H1 (cell line): Measurements from ENCODE around the gene EEF2K. TPM values are rescaled to one million over a fixed set of nuclear protein-coding genes. Genes with fewer than 3 reads are reported as not detected.

Experiments
- CTCF ChIA-PET: fragments of 300-600 bp; sonication (Branson Sonifier 250); formaldehyde crosslinking; loops from one replicate; lab custom pipeline; 2021; ENCODE audit not compliant: partially characterized antibody; lab: Charles Lee
- POLR2A ChIA-PET: fragments of 300-600 bp; sonication (Branson Sonifier 250); formaldehyde crosslinking; loops from one replicate; lab custom pipeline; 2021; ENCODE audit warnings: inconsistent platforms; ENCODE audit not compliant: partially characterized antibody; lab: Charles Lee
- DNase-seq, 2 experiments: peaks; one replicate each; pipeline versions ENCODE4 v3.0.0 to v3.0.0-alpha.2; 2010 to 2022; ENCODE audit warnings: low spot score in 2 of 2, low read depth in 1 of 2, mixed read lengths in 1 of 2
- FAIRE-seq: peaks from 2 replicates; lab custom pipeline; 2011; peaks lifted over from hg19 to GRCh38; lab: Jason Lieb, UNC
- H2AFZ ChIP-seq: 2 replicates; pipeline ENCODE4 v1.8.1; 2012; ENCODE audit warnings: low read length, inconsistent platforms
- H2AK5ac ChIP-seq: 2 replicates; pipeline ENCODE4 v1.6.1; 2013; ENCODE audit warnings: low read depth, low read length
- H2BK120ac ChIP-seq: replicated peaks from 2 replicates; pipeline ENCODE3; 2013; ENCODE audit warnings: low read depth, low read length, inconsistent platforms
- H2BK12ac ChIP-seq: 2 replicates; pipeline ENCODE4 v1.6.1; 2013; ENCODE audit warnings: low read depth, low read length
- H2BK15ac ChIP-seq: 2 replicates; pipeline ENCODE4 v1.6.1; 2013; ENCODE audit warnings: low read length
- H2BK20ac ChIP-seq: 2 replicates; pipeline ENCODE4 v1.6.1; 2013; ENCODE audit warnings: low read length
- H2BK5ac ChIP-seq: 2 replicates; pipeline ENCODE4 v1.6.1; 2013; ENCODE audit warnings: low read depth, low read length
- H3K14ac ChIP-seq: 2 replicates; pipeline ENCODE4 v1.6.1; 2013; ENCODE audit warnings: inconsistent platforms; ENCODE audit not compliant: insufficient read length
- H3K18ac ChIP-seq: 2 replicates; pipeline ENCODE4 v1.6.1; 2013; ENCODE audit warnings: low read length; ENCODE audit errors: extremely low read depth
- H3K23ac ChIP-seq: 2 replicates; pipeline ENCODE4 v1.6.1; 2013; ENCODE audit warnings: inconsistent platforms; ENCODE audit not compliant: insufficient read length
- H3K23me2 ChIP-seq: 2 replicates; pipeline ENCODE4 v1.6.1; 2013; ENCODE audit warnings: low read depth, low read length
- H3K27ac ChIP-seq: 2 replicates; pipeline ENCODE4 v1.6.1; 2011; ENCODE audit warnings: low read depth, low read length, inconsistent platforms
- H3K27me3 ChIP-seq, 4 experiments: replicated peaks in 1 of 4; 1 replicate in 1 of 4; 2 replicates in 3 of 4; pipeline versions ENCODE4 v1.6.1 to v1.8.1; 2011 to 2013; ENCODE audit warnings: low read length in 3 of 4, mild to moderate bottlenecking in 3 of 4, inconsistent platforms in 2 of 4, mixed read lengths in 2 of 4, moderate library complexity in 1 of 4; ENCODE audit not compliant: control insufficient read depth in 3 of 4, insufficient read depth in 3 of 4; ENCODE audit errors: extremely low read depth in 1 of 4
- H3K36me3 ChIP-seq, 4 experiments: 2 replicates each; pipeline versions ENCODE4 v1.6.1 to v1.8.1; 2011 to 2013; ENCODE audit warnings: mild to moderate bottlenecking in 4 of 4, low read length in 3 of 4, moderate library complexity in 2 of 4, control low read depth in 1 of 4, inconsistent platforms in 1 of 4; ENCODE audit not compliant: insufficient read depth in 4 of 4, control insufficient read depth in 2 of 4
- H3K4ac ChIP-seq: replicated peaks from 2 replicates; pipeline ENCODE3; 2013; ENCODE audit warnings: low read length, low read depth, mixed read lengths, inconsistent platforms; ENCODE audit not compliant: insufficient read length
- H3K4me1 ChIP-seq, 4 experiments: replicated peaks in 1 of 4; 1 replicate in 1 of 4; 2 replicates in 3 of 4; pipeline versions ENCODE4 v1.6.1 to v1.8.1; 2011 to 2013; ENCODE audit warnings: low read length in 3 of 4, inconsistent platforms in 2 of 4, mixed read lengths in 1 of 4; ENCODE audit not compliant: insufficient read depth in 4 of 4, control insufficient read depth in 3 of 4
- H3K4me2 ChIP-seq, 2 experiments: 2 replicates each; pipeline versions ENCODE4 v1.6.1 to v1.8.1; 2011 to 2013; ENCODE audit warnings: low read depth in 2 of 2, low read length in 2 of 2, control low read depth in 1 of 2, inconsistent platforms in 1 of 2, mild to moderate bottlenecking in 1 of 2; ENCODE audit not compliant: insufficient read depth in 1 of 2
- H3K4me3 ChIP-seq, 4 experiments: fragments of 200-600, 300-600 bp in 1 of 4; sonication (generic), shearing (Covaris generic), sonication (Bioruptor Twin) in 1 of 4; 2 replicates each; pipeline versions ENCODE4 v1.5.1 to v1.8.1; 2011 to 2016; ENCODE audit warnings: low read length in 4 of 4, low read depth in 3 of 4, control low read depth in 2 of 4, inconsistent platforms in 2 of 4, mild to moderate bottlenecking in 2 of 4, mixed read lengths in 1 of 4, moderate library complexity in 1 of 4; ENCODE audit not compliant: insufficient read depth in 2 of 4; ENCODE audit errors: extremely low read depth in 1 of 4
- H3K56ac ChIP-seq: replicated peaks from 2 replicates; pipeline ENCODE3; 2013; ENCODE audit warnings: low read depth, mild to moderate bottlenecking, mixed read lengths, low read length, inconsistent platforms; ENCODE audit not compliant: insufficient read length
- H3K79me1 ChIP-seq: 2 replicates; pipeline ENCODE4 v1.6.1; 2013; ENCODE audit warnings: low read depth, low read length, control low read depth
- H3K79me2 ChIP-seq, 2 experiments: 2 replicates each; pipeline versions ENCODE4 v1.6.1 to v1.8.1; 2012 to 2013; ENCODE audit warnings: low read length in 2 of 2, mild to moderate bottlenecking in 2 of 2, inconsistent platforms in 1 of 2; ENCODE audit not compliant: insufficient read depth in 2 of 2, control insufficient read depth in 1 of 2
- H3K9ac ChIP-seq, 4 experiments: replicated peaks in 1 of 4; 1 replicate in 1 of 4; 2 replicates in 3 of 4; pipeline versions ENCODE4 v1.6.1 to v1.8.1; 2011 to 2013; ENCODE audit warnings: low read depth in 3 of 4, low read length in 3 of 4, control low read depth in 2 of 4, mild to moderate bottlenecking in 2 of 4, moderate library complexity in 2 of 4, inconsistent platforms in 1 of 4; ENCODE audit errors: extremely low read depth in 1 of 4
- H3K9me3 ChIP-seq, 2 experiments: 2 replicates each; pipeline versions ENCODE4 v1.6.1 to v1.8.1; 2012 to 2013; ENCODE audit warnings: mild to moderate bottlenecking in 2 of 2, moderate library complexity in 2 of 2, control low read depth in 1 of 2, inconsistent platforms in 1 of 2, low read depth in 1 of 2, low read length in 1 of 2, mixed read lengths in 1 of 2; ENCODE audit not compliant: insufficient read depth in 2 of 2
- H4K20me1 ChIP-seq, 2 experiments: replicated peaks in 1 of 2; 2 replicates each; pipeline versions ENCODE3 to v1.8.1; 2011 to 2013; ENCODE audit warnings: inconsistent platforms in 2 of 2, low read length in 2 of 2, mild to moderate bottlenecking in 1 of 2; ENCODE audit not compliant: insufficient read depth in 2 of 2, control insufficient read depth in 1 of 2
- H4K5ac ChIP-seq: 2 replicates; pipeline ENCODE4 v1.6.1; 2013; ENCODE audit warnings: low read length, low read depth, mixed read lengths, inconsistent platforms; ENCODE audit not compliant: insufficient read length
- H4K8ac ChIP-seq: 2 replicates; pipeline ENCODE4 v1.8.0; 2013; ENCODE audit warnings: mild to moderate bottlenecking, moderate library complexity, low read length, inconsistent platforms; ENCODE audit not compliant: insufficient read depth; ENCODE audit errors: extremely low read depth
- H4K91ac ChIP-seq: replicated peaks from 2 replicates; pipeline ENCODE3; 2013; ENCODE audit warnings: low read length, mixed read lengths, inconsistent platforms; ENCODE audit not compliant: insufficient read length
- POLR2A ChIP-seq, 2 experiments: IDR thresholded peaks; 1 replicate in 1 of 2; 2 replicates in 1 of 2; pipeline ENCODE4 v1.6.1; 2011; ENCODE audit warnings: low read depth in 2 of 2, low read length in 2 of 2, mild to moderate bottlenecking in 2 of 2; ENCODE audit errors: control extremely low read depth in 1 of 2
- TEAD4 ChIP-seq: IDR thresholded peaks from 2 replicates; pipeline ENCODE4 v1.6.1; 2012; ENCODE audit warnings: low read depth, low read length, inconsistent platforms, mixed read lengths
- WGBS, 2 experiments: shearing (Covaris generic) in 1 of 2; methylation state at CpG; one replicate each; pipeline versions ENCODE4 v1.1.6 to v1.1.7; 2013 to 2015; ENCODE audit warnings: low lambda C conversion rate in 2 of 2, mixed read lengths in 2 of 2, inconsistent platforms in 1 of 2, low coverage in 1 of 2, missing lambda C conversion rate in 1 of 2; ENCODE audit not compliant: insufficient replicate concordance in 2 of 2, insufficient coverage in 1 of 2, insufficient read length in 1 of 2; ENCODE audit errors: extremely low coverage in 1 of 2, missing lambda C conversion rate in 1 of 2; 5-methylcytosine and 5-hydroxymethylcytosine counted together
- polyA plus RNA-seq, 7 experiments: library from polyadenylated mRNA; depleted of rRNA in 3 of 7; stranded (reverse) in 5 of 7; unstranded in 2 of 7; fragments of >200 nt in 5 of 7; fragments of 200-250 nt in 2 of 7; gene quantifications; 1 replicate in 5 of 7; 2 replicates in 1 of 7; 4 replicates in 1 of 7; pipeline versions ENCODE4 v1.2.1 to v1.2.3, GENCODE V29; 2011 to 2013; ENCODE audit warnings: missing spikeins in 2 of 7, mixed read lengths in 2 of 7
- total RNA-seq: library from RNA; stranded (reverse); fragmentation: NEBNext Ultra II Directional; extraction: Animal tissue kit (Norgen Biotek cat#: 25700); gene quantifications from 2 replicates; pipeline ENCODE4 v1.2.1, GENCODE V29; 2021

Gene EEF2K
- total and polyA plus RNA-seq, 2 of the 8 experiments (the other 6 are each of a cell fraction or from before 2014, with no cell fraction given): 14.9 to 30.2 TPM

DNA sequence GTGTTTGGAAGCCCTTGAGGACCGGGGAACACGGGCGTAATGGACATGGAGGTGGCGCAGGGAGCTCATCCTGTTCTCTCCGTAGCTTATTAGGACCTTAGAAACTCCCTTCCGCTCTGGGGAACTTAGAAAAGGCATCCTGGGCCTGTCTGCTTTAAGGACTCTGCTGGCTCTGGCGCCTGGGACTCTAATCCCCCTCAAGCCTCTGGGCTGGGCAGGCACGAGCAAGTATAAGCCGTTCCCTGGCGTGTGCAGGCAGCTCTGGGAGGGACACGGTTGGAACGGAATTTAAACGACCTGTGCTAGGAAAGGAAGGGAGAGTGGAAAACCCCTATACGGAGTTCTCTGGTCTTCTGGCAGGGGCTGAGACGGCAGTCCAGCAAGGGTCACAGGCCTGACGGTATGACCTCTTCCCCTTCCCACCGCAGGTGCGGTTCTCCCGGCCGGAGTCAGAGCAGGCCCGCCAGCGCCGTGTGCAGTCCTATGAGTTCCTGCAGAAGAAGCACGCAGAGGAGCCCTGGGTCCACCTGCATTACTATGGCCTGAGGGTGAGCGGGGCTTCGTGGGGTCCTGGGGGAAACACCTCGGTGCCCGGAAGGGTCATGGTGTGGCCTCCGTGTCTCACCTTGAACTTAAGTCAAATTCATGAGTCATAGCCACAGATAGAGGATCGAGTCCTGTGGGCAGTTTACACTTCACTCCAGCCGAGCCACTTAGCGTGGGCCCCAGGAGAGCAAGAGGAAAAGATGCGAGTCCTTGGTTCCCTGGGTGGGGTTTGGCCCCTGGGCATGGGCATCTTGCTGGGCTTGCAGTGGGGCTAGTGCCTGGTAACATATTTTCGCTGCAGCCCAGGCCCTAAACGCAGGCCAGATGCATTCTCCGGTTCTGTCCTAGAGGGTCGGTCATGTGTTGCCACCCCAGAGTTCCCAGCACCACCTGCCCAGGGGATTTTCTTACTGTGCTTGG is 108.9 kb downstream of the EEF2K start:
- DNase-seq (no peak), FAIRE-seq (no peak)
- Histone ChIP-seq H3K36me3 (peaks cover 16 to 49% (median 41%) of the 10 kb centered on the region in 4 experiments; a peak in 6 of 8 replicates), H4K5ac (no peak overlapping the region), H3K23ac (no peak overlapping the region), H3K4me3 (no peak overlapping the region), H2BK12ac (no peak overlapping the region), H3K4me2 (no peak overlapping the region), H3K4ac (no peak overlapping the region), H3K79me2 (no peaks in the 10 kb centered on the region), H2BK15ac (no peak overlapping the region), H3K23me2 (no peaks in the 10 kb centered on the region), H3K27ac (no peak overlapping the region), H3K9me3 (no peaks in the 10 kb centered on the region), H3K9ac (no peak overlapping the region), H4K91ac (no peak overlapping the region), H3K4me1 (no peaks in the 10 kb centered on the region), H2AFZ (no peak overlapping the region), H3K79me1 (0 out of 2 replicates have a peak, but pooled peaks cover 2% of the 10 kb centered on the region), H4K20me1 (peaks cover 0 to 6% of the 10 kb centered on the region in 2 experiments), H2BK20ac (no peak overlapping the region), H2BK120ac (no peak overlapping the region), H3K56ac (no peak overlapping the region), H4K8ac (no peak overlapping the region), H2BK5ac (no peak overlapping the region), H2AK5ac (no peak overlapping the region), H3K18ac (no peak overlapping the region), H3K27me3 (no peaks in the 10 kb centered on the region), H3K14ac (no peak overlapping the region)
- 93% methylated on average over 37 of the region's 37 CpGs; no CpG with 5 or more reads in 1 of the 2 experiments for WGBS, 2 experiments
- ChIA-PET POLR2A (interaction anchor here (2.6 kb wide), 1 partner anchor 13 kb away, joined by 8 read pairs; no protein-coding TSS in a partner anchor), CTCF (interaction anchor here (6.5 kb wide), 1 partner anchor 15 kb away, joined by 42 read pairs; no protein-coding TSS in a partner anchor)
- no peak for TF ChIP-seq POLR2A (IDR thresholded peaks at IDR 0.05; ENCODE audit: control extremely low read depth in 1 of 2, low read depth in 2 of 2, low read length in 2 of 2)
- no peak for TF ChIP-seq TEAD4
